NCI-H774 (cell line): ENCODE results near the gene RAB18.
"Not testable (repeated sequence)": the region's sequence is repeated elsewhere in the genome, so short reads cannot be mapped to it uniquely, and the experiment has no call there.

Experiments used
- DNase-seq: peaks from one replicate; lab custom pipeline; 2025; lab: John Stamatoyannopoulos, UW

The RAB18 gene

DNA sequence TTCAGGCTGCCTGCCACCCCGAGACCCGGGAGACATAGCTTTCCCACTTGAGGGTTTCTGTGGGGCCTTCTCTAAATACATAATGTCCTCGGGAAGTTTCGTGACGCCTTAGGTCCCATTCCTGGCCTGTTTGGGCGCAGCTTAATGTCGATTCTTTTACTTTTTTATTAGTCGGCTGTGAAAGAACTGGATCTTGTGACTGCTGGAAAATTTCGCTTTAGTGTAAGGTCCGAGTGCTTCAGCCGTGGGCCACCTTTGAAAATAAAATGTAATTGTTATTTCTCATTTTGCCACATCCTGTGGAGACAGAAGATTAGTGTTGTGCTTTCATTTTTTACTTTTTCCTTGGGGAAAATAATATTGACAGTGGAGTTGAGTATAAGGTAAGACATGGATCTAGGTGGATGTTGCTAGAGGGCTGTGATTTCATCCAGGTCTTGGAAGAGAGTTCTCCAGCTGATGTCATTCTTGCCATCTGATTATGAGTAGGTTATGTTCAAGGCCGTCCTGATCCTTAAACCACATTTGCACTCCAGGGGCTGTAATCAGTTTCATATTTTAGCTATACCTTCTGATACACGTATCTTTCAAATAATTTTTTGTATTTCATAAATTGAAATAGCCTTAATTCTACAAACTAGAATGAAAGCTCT lies 830 bp downstream of the RAB18 start:
- DNase-seq = no peak

DNA sequence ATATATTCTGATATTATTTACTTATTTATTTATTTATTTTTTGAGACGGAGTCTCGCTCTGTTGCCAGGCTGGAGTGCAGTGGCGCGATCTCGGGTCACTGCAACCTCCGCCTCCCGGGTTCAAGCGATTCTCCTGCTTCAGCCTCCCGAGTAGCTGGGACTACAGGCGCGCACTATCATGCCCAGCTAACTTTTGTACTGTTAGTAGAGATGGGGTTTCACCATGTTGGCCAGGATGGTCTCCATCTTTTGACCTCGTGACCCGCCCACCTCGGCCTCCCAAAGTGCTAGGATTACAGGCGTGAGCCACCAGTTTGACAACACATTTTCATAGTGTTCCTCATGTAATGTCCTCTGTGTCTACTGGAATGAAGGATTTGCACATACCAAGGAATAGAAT lies 1.4 kb downstream of the RAB18 start:
- DNase-seq = not testable (repeated sequence)

DNA sequence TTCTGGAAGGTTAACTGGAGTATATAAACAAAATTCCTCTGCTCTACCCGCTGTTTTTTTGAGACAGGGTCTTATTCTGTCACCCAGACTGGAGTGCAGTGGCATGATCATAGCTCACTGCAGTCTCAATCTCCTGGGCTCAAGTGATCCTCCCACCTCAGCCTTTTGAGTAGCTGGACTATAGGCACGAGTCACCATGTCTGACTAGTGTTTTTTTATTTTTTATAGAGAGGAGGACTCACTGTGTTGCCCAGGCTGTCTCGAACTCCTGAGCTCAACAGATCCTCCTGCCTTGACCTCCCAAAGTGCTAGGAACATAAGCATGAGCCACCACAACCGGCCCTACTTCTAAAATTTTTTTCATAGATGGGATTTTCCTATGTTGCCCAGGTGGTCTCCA lies 2.2 kb downstream of the RAB18 start:
- DNase-seq = no peak

DNA sequence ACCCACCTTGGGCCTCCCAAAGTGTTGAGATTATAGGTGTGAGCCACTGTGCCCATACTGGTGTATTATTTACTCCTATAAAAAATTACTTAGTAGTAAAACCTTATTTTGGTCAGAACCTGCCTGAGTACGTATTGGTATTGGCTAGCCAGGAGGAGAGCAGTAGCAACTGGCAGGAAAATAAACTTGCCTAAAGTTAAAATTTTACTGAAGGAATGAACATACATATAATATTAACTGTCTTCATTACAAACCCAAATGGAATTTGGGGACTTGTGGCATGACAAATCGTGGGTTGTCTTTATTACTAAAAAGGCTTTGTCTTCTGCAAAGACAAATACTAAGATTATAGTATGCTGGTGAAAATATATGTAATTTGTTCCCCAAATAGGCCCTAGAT lies 8.4 kb downstream of the RAB18 start:
- DNase-seq = no peak

DNA sequence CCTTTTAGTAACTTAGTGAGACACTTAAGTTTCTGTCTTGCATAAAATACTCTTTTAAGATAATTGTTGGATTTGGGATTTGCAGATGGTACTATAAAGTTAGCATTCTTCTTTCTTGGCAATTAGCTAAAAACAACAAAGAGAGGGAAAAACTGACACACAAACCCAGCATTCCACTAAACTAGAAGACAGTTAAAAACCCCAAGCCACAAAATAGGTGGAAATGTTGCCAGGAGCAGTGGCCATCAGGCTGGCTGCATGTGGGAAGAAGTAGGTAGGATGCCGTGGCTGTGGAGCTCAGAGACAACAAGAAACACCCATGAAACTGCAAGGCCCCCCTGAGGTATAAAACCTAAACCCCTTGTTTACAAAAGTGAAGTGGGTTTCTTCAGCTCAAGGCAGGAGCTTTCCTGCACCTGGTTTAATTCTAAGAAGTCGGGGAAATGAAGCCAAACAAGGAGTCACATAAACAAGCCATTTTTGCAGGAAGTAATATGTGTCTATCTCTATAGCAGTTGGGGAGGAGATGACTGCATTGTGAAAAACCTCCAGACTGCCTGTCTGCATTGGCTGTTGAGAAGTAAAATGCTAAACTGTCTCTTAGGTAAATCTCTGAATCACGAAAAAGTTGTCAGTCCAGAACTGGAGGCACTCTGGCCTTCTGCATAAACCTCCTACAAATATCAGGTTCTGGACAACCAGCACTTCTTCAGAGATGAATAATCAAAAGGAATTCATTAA lies 9.5 kb downstream of the RAB18 start:
- DNase-seq = no peak

DNA sequence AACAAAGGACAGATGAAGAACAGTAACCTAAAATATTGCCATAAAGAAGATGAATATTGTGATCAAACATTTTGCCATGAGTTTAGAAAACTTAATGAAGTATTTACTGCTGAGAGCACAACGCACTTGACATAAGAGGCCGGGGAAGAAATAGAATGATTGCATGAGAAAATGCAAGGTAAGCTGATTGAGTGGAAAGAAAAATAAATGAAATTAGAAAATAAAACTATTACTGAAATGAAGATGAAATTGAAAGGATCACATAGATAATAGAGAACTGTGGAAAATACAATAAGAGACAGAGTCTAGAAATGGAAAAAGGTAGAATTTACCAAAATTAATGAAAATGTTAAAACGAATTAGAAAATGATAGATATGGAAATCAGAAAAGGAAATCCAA lies 10.1 kb downstream of the RAB18 start:
- DNase-seq = no peak

DNA sequence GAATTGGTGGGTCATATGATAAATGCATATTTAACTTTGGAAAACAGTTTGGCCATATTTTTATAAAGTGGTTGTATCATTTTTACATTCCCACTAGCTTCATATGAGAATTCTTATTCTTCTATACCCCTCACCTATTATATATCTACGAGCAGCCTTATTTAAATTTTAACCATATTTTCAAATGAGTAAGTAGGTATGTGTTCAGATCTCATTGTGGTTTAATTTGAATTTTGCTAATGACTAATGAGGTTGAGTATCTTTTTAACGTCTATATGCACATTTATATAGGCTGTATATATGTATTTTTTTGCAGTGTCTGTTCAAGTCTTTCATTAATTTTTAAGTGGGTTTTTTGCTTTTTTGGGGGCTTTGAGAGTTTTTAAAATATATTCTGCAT lies 14.2 kb downstream of the RAB18 start:
- no peak for DNase-seq

DNA sequence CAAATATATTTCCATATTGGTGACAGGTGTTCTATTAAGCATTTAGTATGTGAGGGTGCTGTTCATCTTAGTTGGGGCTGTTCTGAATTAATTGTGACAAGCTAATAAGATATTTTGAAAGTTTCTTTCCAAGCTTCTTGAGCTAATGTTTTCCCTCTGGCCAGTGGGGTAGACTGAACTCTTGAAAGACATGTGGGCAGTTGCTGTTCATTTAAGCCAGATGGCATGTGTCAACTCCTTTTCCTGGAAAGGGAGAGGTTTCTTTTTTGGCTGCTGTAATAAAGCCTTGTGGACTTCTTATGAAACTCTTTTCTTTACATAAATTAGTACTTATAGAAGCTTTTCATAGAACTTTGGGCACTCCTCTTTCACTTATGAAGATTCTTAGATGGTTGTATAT lies 21.7 kb downstream of the RAB18 start:
- DNase-seq = no peak

DNA sequence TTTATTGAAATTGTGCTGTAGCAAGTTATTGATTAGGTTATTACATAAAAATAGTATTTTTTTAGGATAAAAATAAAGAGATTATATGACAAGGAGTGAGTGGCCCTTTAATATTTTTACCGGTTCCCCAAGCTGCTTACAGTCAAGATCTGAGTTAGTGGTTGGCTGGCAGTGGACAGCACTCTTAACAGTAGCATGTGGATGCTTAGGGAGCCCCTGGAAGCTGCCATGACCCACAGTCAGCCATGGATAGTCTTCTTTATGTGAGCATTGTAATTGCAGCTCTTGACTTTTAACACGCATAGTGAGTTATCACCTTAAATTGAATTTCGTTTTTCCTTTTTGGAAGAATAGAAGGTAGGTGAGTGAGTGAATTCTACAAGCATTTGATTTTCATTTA lies 22.1 kb downstream of the RAB18 start:
- DNase-seq = no peak

DNA sequence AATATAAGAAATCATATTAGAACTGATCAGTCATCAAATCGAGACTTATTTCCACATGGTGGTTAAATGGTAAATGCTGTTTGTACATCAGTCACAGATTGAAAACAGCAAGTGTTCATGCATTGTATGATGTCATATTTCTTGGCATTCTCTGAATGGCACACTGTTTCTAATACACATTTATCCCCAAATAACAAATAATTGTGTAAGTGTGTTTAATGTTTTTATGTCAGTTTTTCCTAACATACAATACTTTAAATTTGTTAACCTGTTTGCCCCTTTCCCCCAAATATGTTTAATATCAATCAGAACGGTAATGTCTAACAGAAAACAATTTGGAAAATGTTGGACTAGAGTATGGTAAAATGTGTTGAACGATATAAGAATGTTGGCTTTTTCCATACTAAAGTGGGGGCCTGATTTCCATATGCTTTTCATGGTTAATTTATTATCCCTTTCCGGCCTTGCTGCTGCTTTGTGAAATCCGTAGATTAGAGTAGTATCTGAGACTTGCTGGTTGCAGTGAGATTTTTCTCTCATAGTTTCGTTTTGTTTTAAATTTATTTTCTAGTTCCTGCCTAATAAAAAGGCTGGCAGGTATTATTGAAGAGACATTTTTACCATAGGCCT lies 23.7 kb downstream of the RAB18 start:
- no peak for DNase-seq

DNA sequence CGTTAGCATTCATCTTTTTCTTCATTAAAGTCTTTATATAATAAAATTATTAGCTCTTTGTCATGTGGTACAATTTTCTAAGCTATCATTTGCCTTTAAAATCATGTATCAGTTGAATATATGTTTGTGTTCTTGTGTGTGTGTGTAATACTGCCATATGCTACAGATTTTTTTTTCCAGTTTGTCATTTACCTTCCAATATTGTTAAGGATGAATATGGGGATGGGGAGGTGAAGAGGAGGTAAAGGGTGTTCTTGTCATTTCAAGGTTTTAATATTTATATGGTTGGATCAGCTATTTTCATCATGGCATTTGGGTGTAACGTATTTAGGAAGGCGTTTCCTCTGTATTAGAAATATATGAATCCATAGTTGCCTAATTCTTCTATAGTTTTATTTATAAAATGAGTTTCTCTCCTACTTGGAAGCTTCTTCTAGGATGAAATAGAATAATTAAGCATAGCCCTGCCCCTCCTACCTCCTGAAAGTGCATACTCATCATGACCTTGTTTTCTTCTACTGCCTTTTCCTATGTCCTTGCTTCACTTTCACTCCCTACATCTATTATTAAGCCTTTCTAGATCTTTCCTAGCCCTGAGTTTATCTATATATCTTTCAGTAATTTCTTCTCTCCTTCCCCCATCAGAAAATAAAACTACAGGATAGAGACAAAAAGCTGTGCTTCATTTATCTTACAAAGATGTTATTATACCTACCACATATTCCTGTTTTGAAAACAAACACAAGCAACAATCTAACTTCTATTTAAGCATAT lies 25.1 kb downstream of the RAB18 start:
- no peak for DNase-seq

DNA sequence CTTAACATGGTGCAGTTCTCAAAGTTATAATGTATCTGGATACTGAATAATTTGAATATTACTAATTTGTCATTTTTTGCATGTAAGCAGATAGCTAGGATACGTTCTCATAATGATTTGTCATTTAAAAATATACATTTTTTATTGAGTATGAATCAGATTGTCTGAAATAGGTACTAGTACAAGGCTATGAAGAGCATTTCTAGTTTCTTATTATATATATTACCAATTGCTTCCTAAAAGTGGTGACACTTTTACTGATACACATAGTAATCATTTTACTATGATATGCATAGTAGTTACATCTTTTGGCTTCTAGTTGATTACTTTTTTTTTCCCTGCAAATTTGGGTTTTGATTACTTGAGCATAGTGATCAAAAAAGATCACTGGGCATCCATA lies 26.4 kb downstream of the RAB18 start:
- DNase-seq = no peak

DNA sequence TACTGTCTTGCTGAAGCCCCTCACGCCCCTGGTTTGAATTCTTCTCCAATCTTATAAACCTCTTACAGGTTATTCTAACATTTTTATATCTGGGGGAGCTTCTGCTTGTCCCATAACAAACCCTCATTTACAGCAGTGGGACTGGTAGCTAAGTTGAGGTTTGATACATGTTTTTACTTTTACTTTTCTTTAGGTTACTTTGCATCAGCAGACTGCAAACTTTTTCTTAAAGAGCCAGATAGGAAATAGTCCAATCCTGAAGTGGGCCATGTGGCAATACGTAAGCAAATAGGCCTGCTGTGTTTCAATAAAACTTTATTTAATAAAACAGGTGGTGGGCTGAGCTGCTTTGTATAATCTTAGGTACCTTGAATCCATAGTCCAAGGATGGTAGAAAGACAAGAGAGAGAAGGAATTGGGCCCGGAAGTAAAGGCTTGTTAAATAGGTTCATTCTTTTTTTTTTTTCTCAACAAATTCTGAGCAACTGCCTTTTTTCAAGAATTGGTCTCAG lies 27.3 kb downstream of the RAB18 start:
- DNase-seq = no peak

DNA sequence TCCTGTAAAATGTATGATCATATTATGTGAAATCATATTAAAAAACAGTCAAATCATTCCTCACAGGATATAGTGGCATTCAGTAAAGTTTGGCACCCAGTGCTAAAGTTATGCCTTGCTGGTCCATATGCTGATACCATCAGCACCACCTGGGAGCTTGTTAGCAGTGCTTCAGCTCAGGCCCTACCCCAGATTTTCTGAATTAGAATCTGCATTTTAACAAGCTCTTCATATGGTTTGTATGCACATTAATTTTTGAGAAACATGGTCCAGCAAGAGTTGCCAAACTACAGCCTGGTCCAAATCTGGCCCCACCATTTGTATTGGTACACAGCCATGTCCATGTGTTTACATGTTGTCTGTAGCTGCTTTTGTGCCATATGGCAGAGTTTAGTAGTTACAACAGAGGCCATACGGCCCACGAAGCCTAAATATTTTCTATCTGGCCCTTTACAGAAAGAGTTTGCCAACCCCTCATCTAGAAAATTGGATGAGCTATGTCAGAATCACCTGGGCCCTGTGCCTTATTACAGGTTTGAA lies 30.1 kb downstream of the RAB18 start:
- no peak for DNase-seq

DNA sequence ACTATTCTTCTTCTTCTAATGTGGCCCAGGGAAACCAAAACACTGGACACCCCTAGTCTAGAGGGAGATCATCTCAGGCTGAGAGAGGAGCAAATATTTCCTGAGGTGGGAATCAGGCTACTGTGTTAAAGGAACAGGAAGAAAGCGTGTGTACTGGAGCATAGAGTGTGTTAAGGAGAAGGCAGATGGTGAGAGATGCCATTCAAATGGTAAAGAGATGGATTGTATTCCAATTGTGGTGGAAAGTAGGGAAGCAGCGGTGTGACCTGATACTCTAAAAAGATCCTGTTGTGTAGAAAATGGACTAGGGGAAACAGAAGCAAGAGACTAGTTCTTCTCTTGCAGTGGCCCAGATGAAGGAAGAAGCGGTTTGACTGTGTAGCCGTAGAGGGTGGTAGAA lies 31.2 kb downstream of the RAB18 start:
- DNase-seq = no peak

DNA sequence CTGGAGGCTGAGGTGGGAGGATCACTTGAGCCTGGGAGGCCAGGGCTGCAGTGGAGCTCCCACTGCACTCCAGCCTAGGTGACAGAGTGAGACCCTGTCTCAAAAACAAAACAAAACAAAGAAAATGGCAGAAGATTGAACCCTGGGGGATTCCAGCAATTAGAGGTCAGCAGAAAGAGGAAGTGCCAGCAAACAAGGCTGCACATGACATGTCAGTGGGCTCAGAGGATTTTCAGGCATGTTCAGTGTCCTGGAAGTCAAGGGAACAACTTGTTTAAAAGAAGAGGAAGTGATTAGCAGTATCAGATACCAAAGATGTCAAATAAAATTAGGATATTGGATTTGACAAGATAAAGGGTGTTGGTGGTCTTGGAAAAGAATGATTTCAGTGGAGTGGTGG lies 32.3 kb downstream of the RAB18 start:
- DNase-seq = no peak

DNA sequence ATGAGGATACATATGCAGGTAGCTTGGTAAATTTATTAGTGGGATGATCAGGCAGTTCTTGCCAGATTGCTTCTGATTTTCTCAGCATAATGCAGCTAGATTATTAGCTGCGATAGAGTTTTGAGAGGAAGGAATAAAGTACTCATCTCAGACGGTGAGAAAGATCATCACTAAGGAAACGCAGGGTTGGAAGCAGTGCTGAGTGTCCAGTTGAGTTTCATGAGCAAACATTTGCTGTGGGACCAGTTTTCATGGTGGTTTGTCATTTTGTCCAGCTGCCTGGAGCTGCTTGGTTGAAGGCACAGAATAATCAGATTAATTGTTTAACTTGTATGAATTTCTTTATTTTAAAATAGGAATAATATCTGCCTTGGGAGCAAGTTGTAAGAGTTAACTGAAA lies 33.1 kb downstream of the RAB18 start:
- DNase-seq = no peak

DNA sequence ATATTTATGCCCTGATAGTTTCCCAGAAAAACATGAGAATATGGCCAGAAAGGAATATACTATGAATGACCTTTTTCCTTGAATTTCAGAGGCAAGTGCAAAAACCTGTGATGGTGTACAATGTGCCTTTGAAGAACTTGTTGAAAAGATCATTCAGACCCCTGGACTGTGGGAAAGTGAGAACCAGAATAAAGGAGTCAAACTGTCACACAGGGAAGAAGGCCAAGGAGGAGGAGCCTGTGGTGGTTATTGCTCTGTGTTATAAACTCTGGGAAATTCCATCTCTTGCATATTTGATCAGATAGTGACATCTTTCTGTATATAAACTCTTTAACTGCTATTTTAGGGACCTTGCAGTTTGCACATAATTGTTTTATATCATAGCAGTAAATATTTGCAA lies 33.7 kb downstream of the RAB18 start:
- DNase-seq = no peak

DNA sequence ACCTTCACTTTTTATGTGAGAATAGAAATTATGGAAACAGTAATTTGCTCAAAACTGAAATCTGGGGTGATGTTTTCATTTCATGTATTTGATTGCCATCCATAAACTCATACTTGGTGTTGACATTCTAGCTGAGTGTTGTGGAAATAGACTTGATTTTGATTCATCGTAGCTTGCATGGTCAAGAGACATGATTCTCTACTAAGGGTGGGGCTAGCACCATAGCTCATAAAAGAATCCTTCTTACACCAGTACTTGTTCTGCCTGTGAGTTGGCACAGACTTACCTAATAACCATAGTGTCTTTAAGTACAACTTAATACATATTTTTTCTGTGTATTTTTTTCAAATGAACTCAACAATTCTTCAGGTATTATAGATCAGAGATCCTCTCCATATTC lies 36.6 kb downstream of the RAB18 start:
- DNase-seq = no peak

DNA sequence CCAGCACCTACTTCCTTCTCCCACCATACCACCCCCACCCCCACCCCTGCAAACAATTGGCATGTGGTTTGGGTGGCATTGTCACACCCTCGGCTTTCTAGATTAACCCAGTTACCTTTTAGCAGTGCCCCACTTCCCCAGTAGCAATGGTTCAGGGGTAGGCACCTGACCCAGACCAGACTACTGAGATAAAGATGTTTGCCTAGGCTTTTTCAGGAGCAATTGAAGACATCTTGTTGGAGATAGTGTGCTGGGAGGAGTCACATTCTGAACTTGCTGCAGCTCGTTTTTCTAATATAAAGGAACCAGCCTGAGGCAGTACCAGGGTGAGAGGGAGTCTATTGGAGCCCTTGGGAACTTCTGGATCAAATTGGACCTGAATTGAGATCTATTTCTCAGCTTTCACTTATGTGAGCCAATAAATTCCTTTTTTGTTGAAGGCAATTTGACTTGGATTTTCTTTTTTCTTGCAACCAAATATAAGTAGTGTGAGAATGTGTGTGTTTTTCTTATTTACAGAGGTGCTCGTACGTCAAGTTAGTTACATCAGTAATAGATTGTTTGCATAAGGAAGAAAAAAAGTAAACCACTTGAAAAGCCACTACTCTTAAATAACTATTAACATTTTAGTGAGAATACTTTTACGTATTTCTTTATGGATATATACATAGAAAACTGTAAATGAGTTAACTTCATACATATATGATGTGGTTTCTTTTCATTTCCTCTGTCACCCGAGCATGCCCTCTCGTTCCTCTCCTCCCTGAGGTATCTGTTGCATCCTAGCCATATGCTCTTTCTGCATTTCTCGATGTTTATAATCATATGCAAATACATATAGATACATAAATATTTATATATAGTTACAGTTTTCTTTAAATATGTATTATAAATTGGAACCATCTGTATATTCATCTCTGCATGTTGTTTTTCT lies 38.0 kb downstream of the RAB18 start:
- DNase-seq = no peak

DNA sequence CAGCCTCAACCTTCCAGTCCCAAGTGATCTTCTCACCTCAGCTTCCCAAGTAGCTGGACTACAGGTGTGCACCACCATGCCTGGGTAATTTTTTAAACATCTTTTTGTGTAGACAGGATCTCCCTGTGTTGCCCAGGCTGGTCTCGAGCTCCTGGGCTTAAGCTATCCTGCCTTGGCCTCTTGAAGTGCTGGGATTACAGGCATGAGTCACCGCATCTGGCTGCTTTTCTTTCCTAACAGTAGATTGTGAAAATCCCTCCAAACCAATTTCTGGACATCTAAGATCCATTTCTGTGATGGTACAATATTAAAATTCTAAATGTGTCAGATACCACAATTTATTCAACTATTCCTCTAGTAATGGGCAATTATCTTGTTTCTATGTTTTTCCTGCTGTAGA lies 38.7 kb downstream of the RAB18 start:
- no peak for DNase-seq
